ENCODE data around the gene PTPRD.

DNA sequence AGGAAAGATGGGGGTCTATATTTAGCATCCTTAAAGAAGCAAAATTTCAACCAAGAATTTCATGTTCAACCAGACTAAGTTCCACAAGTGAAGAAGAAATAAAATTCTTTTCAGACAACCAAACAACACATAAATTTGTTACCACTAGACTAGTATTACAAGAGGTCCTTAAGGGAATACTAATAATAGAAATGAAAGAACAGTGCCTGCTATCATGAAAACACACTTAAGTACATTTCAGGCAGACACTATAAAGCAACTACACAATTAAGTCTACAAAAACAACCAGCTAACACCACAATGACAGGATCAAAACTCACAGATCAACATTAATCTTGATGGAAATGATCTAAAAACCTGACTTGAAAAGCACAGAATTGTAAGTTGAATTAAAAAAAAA is 477.2 kb downstream of the PTPRD start:
- TF ChIP-seq, protein P1, sequence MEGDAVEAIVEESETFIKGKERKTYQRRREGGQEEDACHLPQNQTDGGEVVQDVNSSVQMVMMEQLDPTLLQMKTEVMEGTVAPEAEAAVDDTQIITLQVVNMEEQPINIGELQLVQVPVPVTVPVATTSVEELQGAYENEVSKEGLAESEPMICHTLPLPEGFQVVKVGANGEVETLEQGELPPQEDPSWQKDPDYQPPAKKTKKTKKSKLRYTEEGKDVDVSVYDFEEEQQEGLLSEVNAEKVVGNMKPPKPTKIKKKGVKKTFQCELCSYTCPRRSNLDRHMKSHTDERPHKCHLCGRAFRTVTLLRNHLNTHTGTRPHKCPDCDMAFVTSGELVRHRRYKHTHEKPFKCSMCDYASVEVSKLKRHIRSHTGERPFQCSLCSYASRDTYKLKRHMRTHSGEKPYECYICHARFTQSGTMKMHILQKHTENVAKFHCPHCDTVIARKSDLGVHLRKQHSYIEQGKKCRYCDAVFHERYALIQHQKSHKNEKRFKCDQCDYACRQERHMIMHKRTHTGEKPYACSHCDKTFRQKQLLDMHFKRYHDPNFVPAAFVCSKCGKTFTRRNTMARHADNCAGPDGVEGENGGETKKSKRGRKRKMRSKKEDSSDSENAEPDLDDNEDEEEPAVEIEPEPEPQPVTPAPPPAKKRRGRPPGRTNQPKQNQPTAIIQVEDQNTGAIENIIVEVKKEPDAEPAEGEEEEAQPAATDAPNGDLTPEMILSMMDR (IDR thresholded peaks at IDR 0.05 in 4 of 5, conservative IDR thresholded peaks at IDR 0.05 in 1 of 5), result no peak
- TF ChIP-seq POLR2A (IDR thresholded peaks at IDR 0.05), result no peak
